ENCODE data around the gene CLEC3B. TPM values are rescaled to one million over a fixed set of nuclear protein-coding genes. Genes with fewer than 3 reads are reported as not detected.

The CLEC3B gene
- polyA plus RNA-seq, 5 donors, result 101 to 194 (median 110) TPM

Other genes starting within 250 kb of the CLEC3B start
- gene TMEM42, start 164.4 kb upstream of the CLEC3B start, polyA plus RNA-seq (ENCODE audit: insufficient read depth in 1 of 5, insufficient read length in 5 of 5, low replicate concordance in 1 of 5), result 10 to 100 TPM; 19.9 to 25.2 (median 22.8) TPM
- gene TGM4, start 151.7 kb upstream of the CLEC3B start, polyA plus RNA-seq (ENCODE audit: insufficient read depth in 1 of 5, insufficient read length in 5 of 5, low replicate concordance in 1 of 5), result under 1 TPM in 4 of 5 donors, not detected in 1; 0.03 to 0.09 (median 0.05) TPM
- gene ZDHHC3, start 50.1 kb upstream of the CLEC3B start, polyA plus RNA-seq (ENCODE audit: insufficient read depth in 1 of 5, insufficient read length in 5 of 5, low replicate concordance in 1 of 5), result 100 to 1,000 TPM; 108 to 136 (median 117) TPM
- gene EXOSC7, start 50.1 kb upstream of the CLEC3B start, polyA plus RNA-seq (ENCODE audit: insufficient read depth in 1 of 5, insufficient read length in 5 of 5, low replicate concordance in 1 of 5), result 10 to 100 TPM; 55.4 to 77.9 (median 63.1) TPM
- gene CDCP1, start 120.1 kb downstream of the CLEC3B start, polyA plus RNA-seq (ENCODE audit: insufficient read depth in 1 of 5, insufficient read length in 5 of 5, low replicate concordance in 1 of 5), result under 1 TPM; 0.30 to 0.57 (median 0.42) TPM
- 1 to 10 TPM; 1.7 to 3.4 (median 2.0) TPM for gene TMEM158, start 200.0 kb downstream of the CLEC3B start, polyA plus RNA-seq (ENCODE audit: insufficient read depth in 1 of 5, insufficient read length in 5 of 5, low replicate concordance in 1 of 5)

Measured in right lung (tissue), 5 donors.